GM12892 (cell line): Measurements from ENCODE around the gene LBHD1. TPM values are rescaled to one million over a fixed set of nuclear protein-coding genes. Genes with fewer than 3 reads are reported as not detected.

Source experiments
- DNase-seq: peaks from one replicate; pipeline ENCODE4 v3.0.0; 2011; ENCODE audit not compliant: insufficient read length
- FAIRE-seq: peaks from 2 replicates; lab custom pipeline; 2011; peaks lifted over from hg19 to GRCh38; lab: Jason Lieb, UNC
- POLR2A ChIP-seq: IDR thresholded peaks from 2 replicates; pipeline ENCODE4 v1.6.1; 2011; ENCODE audit warnings: low read depth, low read length, control low read depth
- POLR2AphosphoS5 ChIP-seq: IDR thresholded peaks from 2 replicates; pipeline ENCODE4 v1.6.1; 2011; ENCODE audit warnings: low read depth, low read length, control low read depth
- TAF1 ChIP-seq: IDR thresholded peaks from 2 replicates; pipeline ENCODE4 v1.6.1; 2011; ENCODE audit warnings: low read depth, mild to moderate bottlenecking, control low read depth, low read length, borderline replicate concordance
- polyA plus RNA-seq: library from polyadenylated mRNA; unstranded; fragments of >200 nt; gene quantifications from one replicate; pipeline ENCODE4 v1.2.1, GENCODE V29; 2012; ENCODE audit warnings: missing spikeins, inconsistent platforms; ENCODE audit not compliant: missing spikeins

LBHD1 gene
- polyA plus RNA-seq, result 10.4 TPM

- DNase-seq, result peak; percentile 78
- TF ChIP-seq POLR2A (peak; percentile 79), TAF1 (peak; percentile 70), POLR2AphosphoS5 (peak; percentile 80)
- peak; percentile 80 for FAIRE-seq
Measured at GRCh38 chr11:62671608-62672389, at the start of gene LBHD1, which contains the start of gene UQCC3. Gene LBHD1 (minus strand): TSS chr11:62672267. CDS start chr11:62670031, 2,236 bp downstream. Gene UQCC3 (plus strand): TSS chr11:62671673. CDS start chr11:62671746, 73 bp downstream.

DNA sequence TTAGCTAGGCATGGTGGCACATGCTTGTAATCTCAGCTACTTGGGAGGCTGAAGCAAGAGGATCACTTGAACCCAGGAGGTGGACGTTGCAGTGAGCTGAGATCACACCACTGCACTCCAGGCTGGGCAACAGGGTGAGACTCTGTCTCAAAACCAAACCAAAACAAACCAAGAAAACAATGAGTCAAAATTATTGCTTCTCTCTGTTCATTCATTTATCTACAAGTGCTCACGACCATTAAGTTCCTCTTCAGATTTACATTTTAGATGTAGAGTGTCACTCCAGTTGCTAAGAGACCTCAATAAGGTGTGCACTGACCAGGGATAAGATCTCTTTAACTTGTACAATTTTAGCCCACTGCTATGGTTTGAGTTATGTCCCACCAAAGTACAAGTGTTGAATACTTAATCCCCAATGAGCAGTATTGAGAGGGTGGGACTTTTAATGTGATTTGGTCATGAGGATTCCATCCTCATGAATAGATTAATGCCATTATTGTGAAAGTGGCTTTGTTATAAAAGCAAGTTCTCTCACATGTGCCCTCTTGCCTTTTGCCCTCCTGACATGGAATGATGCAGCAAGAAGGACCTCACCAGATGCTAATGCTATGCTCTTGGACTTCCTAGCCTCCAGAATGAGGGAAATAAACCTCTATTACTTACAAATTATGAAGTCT lies 47.4 kb upstream of the LBHD1 start:
- FAIRE-seq (no peak), DNase-seq (no peak)
- no peak for TF ChIP-seq POLR2AphosphoS5
- no peak for TF ChIP-seq TAF1
- no peak for TF ChIP-seq POLR2A

DNA sequence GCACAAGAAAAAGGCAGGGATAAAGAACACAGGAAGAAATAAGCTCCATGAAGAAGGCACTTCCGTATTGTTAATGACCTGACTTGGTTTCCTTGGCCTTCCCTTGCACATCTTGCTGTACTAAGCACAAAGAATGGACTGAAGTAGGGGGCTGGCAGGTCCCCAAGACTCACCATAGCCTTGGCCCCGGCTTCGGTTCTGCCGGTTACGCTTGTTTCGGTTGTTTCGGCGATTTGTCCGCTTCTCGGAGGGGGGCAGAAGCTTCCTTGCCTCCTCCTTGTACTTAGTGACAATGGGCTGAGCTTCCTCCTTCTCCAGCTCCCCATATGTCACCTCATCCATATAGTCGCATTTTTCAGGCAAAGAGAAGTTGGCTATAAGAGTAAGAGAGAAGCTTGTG lies 44.7 kb upstream of the LBHD1 start:
- no peak for FAIRE-seq
- TF ChIP-seq POLR2A, result no peak
- no peak for TF ChIP-seq POLR2AphosphoS5
- no peak for TF ChIP-seq TAF1

DNA sequence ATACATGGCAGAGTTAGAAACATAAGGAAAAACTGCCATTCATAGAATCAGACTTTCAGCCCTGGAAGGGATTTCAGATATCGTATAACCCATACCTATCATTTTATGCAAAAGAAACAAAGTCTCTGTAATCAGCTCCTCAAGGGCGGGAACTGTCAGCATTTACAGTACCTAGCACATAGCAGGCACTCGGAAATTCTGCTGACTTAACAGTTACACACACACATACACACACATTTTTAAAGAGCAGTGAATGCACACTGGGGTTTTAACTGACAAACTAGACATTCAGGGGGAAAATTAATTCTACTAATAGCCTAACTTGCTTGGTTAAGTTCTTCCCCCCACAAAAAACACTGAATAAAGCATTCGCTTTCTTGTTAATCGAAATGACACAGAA lies 44.1 kb upstream of the LBHD1 start:
- FAIRE-seq (no peak), DNase-seq (no peak)
- TF ChIP-seq TAF1 (no peak), POLR2AphosphoS5 (no peak), POLR2A (no peak)

More for the DNA sequence above, 44.7 kb upstream of the LBHD1 start:
- no peak for DNase-seq

DNA sequence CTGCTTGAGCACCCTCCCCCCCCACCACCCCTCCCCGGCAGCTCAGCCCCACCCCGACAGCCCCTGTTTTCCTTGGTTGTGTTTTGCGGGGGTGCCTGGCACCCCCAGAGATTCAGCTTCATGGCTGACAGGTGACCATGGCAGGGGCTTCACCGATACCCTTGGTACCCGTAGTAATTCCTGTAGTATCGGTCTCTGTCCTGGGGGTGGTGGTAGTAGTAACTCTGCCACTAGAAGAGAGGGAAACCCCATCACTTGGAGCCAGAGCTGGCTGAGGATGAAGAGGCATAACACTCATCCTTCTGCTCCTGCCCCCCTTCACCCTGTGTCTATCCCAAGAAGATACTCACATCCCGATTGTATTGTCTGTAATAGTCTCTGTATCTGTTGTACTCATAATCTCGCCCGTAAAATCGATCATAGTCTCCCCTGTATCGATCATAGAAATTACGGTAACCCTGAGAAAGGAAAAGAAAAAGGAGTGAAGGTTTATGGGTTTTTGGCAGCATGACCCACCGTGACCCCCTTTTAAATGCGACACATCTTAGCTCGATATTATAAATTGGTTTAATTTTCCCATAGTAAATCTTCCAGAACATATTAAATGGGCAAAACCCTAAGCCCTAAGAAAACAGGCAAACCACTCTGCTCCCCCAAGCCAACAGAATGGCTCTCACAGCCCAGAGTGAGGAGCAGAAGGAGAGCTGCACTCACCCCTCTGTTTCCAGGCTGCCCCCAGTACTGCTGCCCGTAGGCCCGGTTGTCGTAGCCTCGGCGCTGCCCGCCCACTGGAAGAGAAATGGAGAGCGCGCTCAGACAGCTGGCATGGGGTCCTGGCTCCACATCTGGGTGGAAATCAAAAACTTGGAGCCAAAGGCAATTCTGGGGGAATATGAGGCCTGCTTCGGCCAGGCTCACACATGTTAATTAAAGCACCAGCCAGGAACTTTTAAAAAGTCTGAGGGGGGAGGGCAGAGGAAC lies 43.4 kb upstream of the LBHD1 start:
- FAIRE-seq (no peak), DNase-seq (no peak)
- TF ChIP-seq POLR2A (no peak), TAF1 (no peak), POLR2AphosphoS5 (no peak)

GRCh38 chr11:62713343-62713742 lies 41.3 kb upstream of the LBHD1 start:
- DNase-seq, result no peak
- no peak for FAIRE-seq
- TF ChIP-seq POLR2A, result no peak
- TF ChIP-seq POLR2AphosphoS5, result no peak
- TF ChIP-seq TAF1, result no peak

- FAIRE-seq (no peak), DNase-seq (no peak)
- TF ChIP-seq TAF1 (no peak), POLR2A (no peak), POLR2AphosphoS5 (no peak)
Measured at GRCh38 chr11:62712861-62713260, 40.8 kb upstream of the LBHD1 start.

GRCh38 chr11:62712276-62712812 lies 40.3 kb upstream of the LBHD1 start:
- no peak for FAIRE-seq
- no peak for DNase-seq
- no peak for TF ChIP-seq POLR2AphosphoS5
- TF ChIP-seq TAF1, result no peak

DNA sequence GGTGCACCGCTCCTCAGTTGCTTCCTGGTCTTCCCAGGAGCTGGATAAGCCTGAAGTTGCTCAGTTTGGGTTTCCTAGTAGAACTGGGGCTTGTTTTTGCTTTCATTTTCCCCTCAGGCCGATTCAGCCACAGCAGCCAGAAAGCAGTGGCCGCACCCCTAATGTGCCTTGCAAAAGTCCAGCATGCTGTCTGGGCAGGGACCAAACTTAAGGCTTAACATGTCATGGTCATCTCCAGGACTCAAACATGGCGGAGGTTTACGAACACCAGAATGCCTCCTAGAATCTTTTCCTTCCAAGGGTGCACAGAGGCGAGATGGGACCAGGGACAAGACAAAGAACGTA lies 37.9 kb upstream of the LBHD1 start:
- no peak for TF ChIP-seq POLR2A
- TF ChIP-seq POLR2AphosphoS5, result no peak
- TF ChIP-seq TAF1, result no peak

GRCh38 chr11:62709247-62710000 lies 37.4 kb upstream of the LBHD1 start:
- peak; percentile 76 for DNase-seq
- TF ChIP-seq POLR2A, result peak; percentile 82
- TF ChIP-seq TAF1, result peak; percentile 49; the same call in 1 of the 2 replicates
- peak; percentile 92 for TF ChIP-seq POLR2AphosphoS5
- peak; percentile 99 for FAIRE-seq

More for the DNA sequence above, 37.9 kb upstream of the LBHD1 start:
- FAIRE-seq, result no peak
- DNase-seq, result no peak
